H9 (cell line): ENCODE data around the gene NR3C2. TPM values are rescaled to one million over a fixed set of nuclear protein-coding genes. Genes with fewer than 3 reads are reported as not detected.

Source experiments
- DNase-seq: peaks from one replicate; pipeline ENCODE4 v3.0.0-alpha.2; 2017
- H2AFZ ChIP-seq: one replicate; pipeline ENCODE4 v1.6.1; 2013; ENCODE audit warnings: mild to moderate bottlenecking, low read length, control low read depth, moderate library complexity
- H2AK5ac ChIP-seq: 2 replicates; pipeline ENCODE4 v1.6.1; 2013; ENCODE audit warnings: low read length, control low read depth, mixed read lengths; ENCODE audit not compliant: insufficient read length
- H2BK120ac ChIP-seq: one replicate; pipeline ENCODE4 v1.6.1; 2013; ENCODE audit warnings: low read depth, mild to moderate bottlenecking, low read length, control low read depth, inconsistent platforms; ENCODE audit not compliant: poor library complexity, severe bottlenecking
- H2BK12ac ChIP-seq: 2 replicates; pipeline ENCODE4 v1.6.1; 2013; ENCODE audit warnings: low read length, control low read depth, mixed read lengths, low read depth; ENCODE audit not compliant: insufficient read length
- H2BK15ac ChIP-seq: 2 replicates; pipeline ENCODE4 v1.6.1; 2013; ENCODE audit warnings: low read depth, low read length, control low read depth
- H2BK20ac ChIP-seq: one replicate; pipeline ENCODE4 v1.6.1; 2013; ENCODE audit warnings: low read depth, mild to moderate bottlenecking, low read length, control low read depth, inconsistent platforms; ENCODE audit not compliant: poor library complexity, severe bottlenecking
- H2BK5ac ChIP-seq: 2 replicates; pipeline ENCODE4 v1.6.1; 2013; ENCODE audit warnings: low read length, control low read depth, mixed read lengths; ENCODE audit not compliant: insufficient read length
- H3K14ac ChIP-seq: 2 replicates; pipeline ENCODE4 v1.6.1; 2013; ENCODE audit warnings: low read length, control low read depth; ENCODE audit not compliant: insufficient read depth
- H3K18ac ChIP-seq: 2 replicates; pipeline ENCODE4 v1.6.1; 2013; ENCODE audit warnings: low read depth, mild to moderate bottlenecking, mixed read lengths, low read length, control low read depth; ENCODE audit not compliant: insufficient read length
- H3K23ac ChIP-seq: 2 replicates; pipeline ENCODE4 v1.6.1; 2013; ENCODE audit warnings: low read length, control low read depth, mixed read lengths, low read depth; ENCODE audit not compliant: insufficient read length
- H3K23me2 ChIP-seq: 2 replicates; pipeline ENCODE4 v1.6.1; 2013; ENCODE audit warnings: low read depth, mild to moderate bottlenecking, mixed read lengths, low read length, control low read depth; ENCODE audit not compliant: insufficient read length, poor library complexity, severe bottlenecking
- H3K27ac ChIP-seq: 2 replicates; pipeline ENCODE4 v1.5.1; 2013; ENCODE audit warnings: low read length, control low read depth, mixed read lengths, low read depth; ENCODE audit not compliant: insufficient read length
- H3K27me3 ChIP-seq: 2 replicates; pipeline ENCODE4 v1.6.1; 2013; ENCODE audit warnings: low read length, control low read depth, inconsistent platforms; ENCODE audit not compliant: insufficient read depth
- H3K4ac ChIP-seq: 2 replicates; pipeline ENCODE4 v1.6.1; 2013; ENCODE audit warnings: low read depth, mild to moderate bottlenecking, control low read depth, inconsistent platforms, low read length, moderate library complexity
- H3K4me1 ChIP-seq: 2 replicates; pipeline ENCODE4 v1.6.1; 2013; ENCODE audit warnings: low read length, control low read depth, inconsistent platforms; ENCODE audit not compliant: insufficient read depth
- H3K4me2 ChIP-seq: 2 replicates; pipeline ENCODE4 v1.6.1; 2013; ENCODE audit warnings: low read length, control low read depth, mixed read lengths; ENCODE audit not compliant: insufficient read length, insufficient read depth
- H3K56ac ChIP-seq: 2 replicates; pipeline ENCODE4 v1.6.1; 2013; ENCODE audit warnings: low read depth, mild to moderate bottlenecking, mixed read lengths, low read length, control low read depth; ENCODE audit not compliant: insufficient read length
- H3K79me1 ChIP-seq: 2 replicates; pipeline ENCODE4 v1.6.1; 2013; ENCODE audit warnings: low read depth, mild to moderate bottlenecking, moderate library complexity, low read length, control low read depth, inconsistent platforms; ENCODE audit not compliant: insufficient read depth, poor library complexity, severe bottlenecking
- H3K79me2 ChIP-seq: 2 replicates; pipeline ENCODE4 v1.6.1; 2013; ENCODE audit warnings: low read length, control low read depth, inconsistent platforms; ENCODE audit not compliant: insufficient read depth
- H3K9ac ChIP-seq: 2 replicates; pipeline ENCODE4 v1.6.1; 2013; ENCODE audit warnings: low read length, control low read depth, mixed read lengths; ENCODE audit not compliant: insufficient read length; ENCODE audit errors: extremely low read depth
- H3K9me3 ChIP-seq: one replicate; pipeline ENCODE4 v1.6.1; 2013; ENCODE audit warnings: low read depth, low read length, inconsistent platforms; ENCODE audit not compliant: control insufficient read depth
- H3T11ph ChIP-seq: one replicate; pipeline ENCODE4 v1.6.1; 2013; ENCODE audit warnings: mild to moderate bottlenecking, low read length, control low read depth, inconsistent platforms
- H4K20me1 ChIP-seq: one replicate; pipeline ENCODE4 v1.6.1; 2013; ENCODE audit not compliant: control insufficient read depth, insufficient read length, insufficient read depth
- H4K5ac ChIP-seq: 2 replicates; pipeline ENCODE4 v1.6.1; 2013; ENCODE audit warnings: low read depth, mild to moderate bottlenecking, mixed read lengths, low read length, control low read depth; ENCODE audit not compliant: insufficient read length
- H4K8ac ChIP-seq: replicated peaks from 2 replicates; pipeline ENCODE4 v1.6.1; 2013; ENCODE audit warnings: low read length, control low read depth, mixed read lengths, low read depth; ENCODE audit not compliant: insufficient read length
- H4K91ac ChIP-seq: 2 replicates; pipeline ENCODE4 v1.6.1; 2013; ENCODE audit warnings: low read depth, mild to moderate bottlenecking, moderate library complexity, mixed read lengths, low read length, control low read depth; ENCODE audit not compliant: insufficient read length
- H3K27ac Mint-ChIP-seq, 3 experiments: 2 replicates in 2 of 3; 3 replicates in 1 of 3; pipeline ENCODE4 v1.8.0; 2020 to 2021; ENCODE audit warnings: mixed read lengths in 3 of 3, mild to moderate bottlenecking in 1 of 3, moderate library complexity in 1 of 3
- H3K27me3 Mint-ChIP-seq: 2 replicates; pipeline ENCODE4 v1.8.0; 2021; ENCODE audit warnings: low read depth, mild to moderate bottlenecking, moderate library complexity, mixed read lengths
- H3K36me3 Mint-ChIP-seq, 3 experiments: 2 replicates in 2 of 3; 3 replicates in 1 of 3; pipeline ENCODE4 v1.8.0; 2020 to 2021; ENCODE audit warnings: low read depth in 3 of 3, mixed read lengths in 3 of 3; ENCODE audit not compliant: insufficient read depth in 1 of 3
- H3K4me1 Mint-ChIP-seq, 2 experiments: 2 replicates each; pipeline ENCODE4 v1.8.0; 2020; ENCODE audit warnings: mixed read lengths in 2 of 2
- H3K4me3 Mint-ChIP-seq, 2 experiments: 2 replicates in 1 of 2; 3 replicates in 1 of 2; pipeline ENCODE4 v1.8.0; 2020 to 2021; ENCODE audit warnings: mild to moderate bottlenecking in 2 of 2, mixed read lengths in 2 of 2, moderate library complexity in 1 of 2
- H3K9me3 Mint-ChIP-seq, 2 experiments: 2 replicates in 1 of 2; 3 replicates in 1 of 2; pipeline ENCODE4 v1.8.0; 2020; ENCODE audit warnings: mild to moderate bottlenecking in 2 of 2, mixed read lengths in 2 of 2, moderate library complexity in 1 of 2
- CTCF ChIP-seq: fragments of 200-600 bp; sonication (generic); conservative IDR thresholded peaks from 3 replicates; pipeline ENCODE4 v1.8.0; 2021; ENCODE audit warnings: antibody characterized with exemption, mild to moderate bottlenecking
- WGBS: extraction: QIAGEN DNeasy Blood & Tissue Kit; methylation state at CpG from one replicate; pipeline ENCODE4 v1.1.7; 2013; ENCODE audit warnings: missing lambda C conversion rate, low lambda C conversion rate, mixed read lengths; ENCODE audit not compliant: insufficient read length; ENCODE audit errors: extremely low coverage; 5-methylcytosine and 5-hydroxymethylcytosine counted together
- total RNA-seq: library from RNA; stranded (reverse); gene quantifications from 2 replicates; pipeline ENCODE4 v1.2.1, GENCODE V29; 2021

Gene NR3C2
- total RNA-seq, 1 experiment from 2014 or later = 1.4 TPM

GRCh38 chr4:148093065-148093464 lies 349.1 kb downstream of the NR3C2 start:
- WGBS = no CpG with 5 or more reads among the region's 5 CpGs
- H4K5ac ChIP-seq = no peak overlapping the region
- H2AFZ ChIP-seq = no peak overlapping the region
- H3K27ac ChIP-seq = no peak overlapping the region
- no peak overlapping the region for H4K8ac ChIP-seq
- H3K9ac ChIP-seq = no peak overlapping the region
- H2BK5ac ChIP-seq = no peak overlapping the region
- H2BK15ac ChIP-seq = no peak overlapping the region
- no peaks in the 10 kb centered on the region for H3K27me3 Mint-ChIP-seq
- no peak overlapping the region for H3K4ac ChIP-seq
- H2BK12ac ChIP-seq = no peak overlapping the region
- no peak overlapping the region for H3K56ac ChIP-seq
- H3K14ac ChIP-seq = peak overlapping the region; percentile 29; the same call in 1 of the 2 replicates
- peaks cover 0 to 3% of the 10 kb centered on the region in 2 experiments; a peak in 2 of 5 replicates for H3K9me3 Mint-ChIP-seq
- H4K91ac ChIP-seq = no peak overlapping the region
- no peak overlapping the region for H3T11ph ChIP-seq
- no peak overlapping the region for H3K4me2 ChIP-seq
- no peak overlapping the region for H2AK5ac ChIP-seq
- H2BK20ac ChIP-seq = no peak overlapping the region
- H3K4me1 ChIP-seq = peaks cover 4% of the 10 kb centered on the region; the same call in 1 of the 2 replicates
- H3K18ac ChIP-seq = no peak overlapping the region
- no peaks in the 10 kb centered on the region for H3K79me2 ChIP-seq
- no peak overlapping the region for H3K27ac Mint-ChIP-seq
- H3K23me2 ChIP-seq = no peaks in the 10 kb centered on the region
- no peak overlapping the region for H3K23ac ChIP-seq
- H4K20me1 ChIP-seq = no peaks in the 10 kb centered on the region
- peaks cover 0 to 4% (median 4%) of the 10 kb centered on the region in 3 experiments; a peak in 2 of 7 replicates for H3K36me3 Mint-ChIP-seq
- no peaks in the 10 kb centered on the region for H3K27me3 ChIP-seq
- no peak overlapping the region for H3K4me3 Mint-ChIP-seq
- no peaks in the 10 kb centered on the region for H3K9me3 ChIP-seq
- TF ChIP-seq CTCF = no peak
- H3K79me1 ChIP-seq = no peaks in the 10 kb centered on the region
- peaks cover 17% of the 10 kb centered on the region in 2 experiments for H3K4me1 Mint-ChIP-seq
- no peak for DNase-seq
- no peak overlapping the region for H2BK120ac ChIP-seq
